Esophagus muscularis mucosa (tissue), 4 donors: ENCODE data around the gene LSM4.

Source experiments
- EP300 ChIP-seq: sonication (generic); formaldehyde crosslinking; IDR thresholded peaks from one replicate; pipeline ENCODE4 v1.6.1; 2017; ENCODE audit warnings: antibody characterized with exemption
- POLR2A ChIP-seq: fragments of 450-650 bp; IDR thresholded peaks from one replicate; pipeline ENCODE4 v1.6.1; 2017; ENCODE audit warnings: antibody characterized with exemption, moderate library complexity, mild to moderate bottlenecking, low read depth
- POLR2AphosphoS5 ChIP-seq, 2 donors: sonication (generic); formaldehyde crosslinking; IDR thresholded peaks; one replicate each; pipeline ENCODE4 v1.6.1; 2017; ENCODE audit warnings: antibody characterized with exemption in 2 of 2
- TF ChIP-seq, protein P1 (sequence below), 3 experiments: fragments of 200-600 bp in 2 of 3; fragments of 450-650 bp in 1 of 3; sonication (generic) in 2 of 3; IDR thresholded peaks; one replicate each; pipeline ENCODE4 v1.5.1; 2017 to 2019; ENCODE audit warnings: antibody characterized with exemption in 3 of 3, mild to moderate bottlenecking in 2 of 3, moderate library complexity in 1 of 3

DNA sequence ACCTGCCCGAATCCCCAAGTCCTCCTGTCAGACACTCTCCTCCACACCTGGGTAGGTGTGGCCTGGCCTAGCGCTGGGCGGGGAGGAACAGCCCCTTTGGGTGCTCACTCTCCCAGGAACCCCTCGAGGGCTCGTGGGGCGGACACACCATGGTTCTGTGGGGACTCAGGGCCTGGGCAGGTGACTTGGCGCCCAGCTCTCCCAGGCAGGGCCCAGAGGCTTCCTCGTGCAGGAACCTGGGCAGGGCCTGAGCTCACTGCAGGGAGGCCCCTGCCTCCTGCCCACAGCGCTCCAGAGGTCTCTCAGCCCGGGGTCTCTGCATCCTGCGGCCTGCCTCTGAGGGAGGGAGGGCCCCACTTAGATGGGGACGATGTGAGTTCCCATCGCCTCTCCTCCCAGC is 11.9 kb downstream of the LSM4 start:
- TF ChIP-seq, protein P1, sequence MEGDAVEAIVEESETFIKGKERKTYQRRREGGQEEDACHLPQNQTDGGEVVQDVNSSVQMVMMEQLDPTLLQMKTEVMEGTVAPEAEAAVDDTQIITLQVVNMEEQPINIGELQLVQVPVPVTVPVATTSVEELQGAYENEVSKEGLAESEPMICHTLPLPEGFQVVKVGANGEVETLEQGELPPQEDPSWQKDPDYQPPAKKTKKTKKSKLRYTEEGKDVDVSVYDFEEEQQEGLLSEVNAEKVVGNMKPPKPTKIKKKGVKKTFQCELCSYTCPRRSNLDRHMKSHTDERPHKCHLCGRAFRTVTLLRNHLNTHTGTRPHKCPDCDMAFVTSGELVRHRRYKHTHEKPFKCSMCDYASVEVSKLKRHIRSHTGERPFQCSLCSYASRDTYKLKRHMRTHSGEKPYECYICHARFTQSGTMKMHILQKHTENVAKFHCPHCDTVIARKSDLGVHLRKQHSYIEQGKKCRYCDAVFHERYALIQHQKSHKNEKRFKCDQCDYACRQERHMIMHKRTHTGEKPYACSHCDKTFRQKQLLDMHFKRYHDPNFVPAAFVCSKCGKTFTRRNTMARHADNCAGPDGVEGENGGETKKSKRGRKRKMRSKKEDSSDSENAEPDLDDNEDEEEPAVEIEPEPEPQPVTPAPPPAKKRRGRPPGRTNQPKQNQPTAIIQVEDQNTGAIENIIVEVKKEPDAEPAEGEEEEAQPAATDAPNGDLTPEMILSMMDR (IDR thresholded peaks at IDR 0.05), result no peak
- no peak for TF ChIP-seq POLR2AphosphoS5 (IDR thresholded peaks at IDR 0.05)
- TF ChIP-seq POLR2A, result no peak
- no peak for TF ChIP-seq EP300
